Measurements from ENCODE around the gene CTPS2.

DNA sequence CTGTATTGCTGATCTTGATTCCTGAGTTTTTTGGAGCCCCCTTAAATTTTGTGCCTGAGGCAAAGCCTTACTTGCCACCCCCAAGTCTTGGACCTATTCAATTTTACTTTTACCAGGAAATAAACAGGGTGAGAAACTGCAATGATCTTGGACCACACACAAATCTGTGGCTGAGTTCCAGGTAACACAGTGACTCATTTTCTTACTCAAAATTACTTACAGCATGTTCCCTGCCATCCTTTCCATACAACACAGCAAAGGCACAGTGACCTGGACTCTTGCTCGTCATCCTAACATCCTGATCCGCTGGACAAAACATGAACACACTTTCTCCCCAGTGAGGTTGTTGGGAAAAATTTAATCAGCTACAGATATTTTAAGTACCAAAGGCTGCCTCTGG is 123.3 kb downstream of the CTPS2 start:
- TF ChIP-seq POLR2A (IDR thresholded peaks at IDR 0.05) = no peak
- TF ChIP-seq CTCF (IDR thresholded peaks at IDR 0.05) = no peak

Data from stomach (tissue), 4 donors.